GM23338 (cell line): ENCODE data around the gene SLC25A13. TPM values are rescaled to one million over a fixed set of nuclear protein-coding genes. Genes with fewer than 3 reads are reported as not detected.

Experiments used
- ATAC-seq: fragments of 200-7000 bp; cut with Tn5 transposase; 3 replicates; pipeline ENCODE4 v1.9.1; 2020
- DNase-seq: peaks from one replicate; pipeline ENCODE4 v3.0.0-alpha.2; 2015; ENCODE audit warnings: low spot score
- H2AFZ ChIP-seq: fragments of 200-600 bp; sonication (generic); 2 replicates; pipeline ENCODE4 v1.8.0; 2016; ENCODE audit warnings: antibody characterized with exemption, mild to moderate bottlenecking, moderate library complexity
- H3F3A ChIP-seq: fragments of 200-600 bp; sonication (generic); replicated peaks from 2 replicates; pipeline ENCODE4 v1.8.0; 2017; ENCODE audit warnings: antibody characterized with exemption, mixed run types, low read depth
- H3K27ac ChIP-seq: fragments of 200-600 bp; sonication (generic); 2 replicates; pipeline ENCODE4 v1.6.1; 2016; ENCODE audit warnings: low read depth
- H3K27me3 ChIP-seq: fragments of 200-600 bp; sonication (generic); 2 replicates; pipeline ENCODE4 v1.8.0; 2016; ENCODE audit warnings: mild to moderate bottlenecking, mixed run types, moderate library complexity; ENCODE audit not compliant: insufficient read depth
- H3K36me3 ChIP-seq: fragments of 200-600 bp; sonication (generic); 2 replicates; pipeline ENCODE4 v1.8.0; 2016; ENCODE audit warnings: mild to moderate bottlenecking; ENCODE audit not compliant: insufficient read depth
- H3K4me1 ChIP-seq: fragments of 200-600 bp; sonication (generic); 2 replicates; pipeline ENCODE4 v1.8.0; 2016; ENCODE audit warnings: mild to moderate bottlenecking, moderate library complexity; ENCODE audit not compliant: insufficient read depth
- H3K4me2 ChIP-seq: fragments of 200-600 bp; sonication (generic); 2 replicates; pipeline ENCODE4 v1.7.1; 2017; ENCODE audit warnings: mixed run types
- H3K4me3 ChIP-seq: fragments of 200-600 bp; sonication (generic); 2 replicates; pipeline ENCODE4 v1.6.1; 2016; ENCODE audit warnings: mixed run types
- H3K79me2 ChIP-seq: fragments of 200-600 bp; sonication (generic); replicated peaks from 2 replicates; pipeline ENCODE4 v1.8.0; 2017; ENCODE audit warnings: mild to moderate bottlenecking; ENCODE audit not compliant: insufficient read depth
- H3K9me2 ChIP-seq: fragments of 200-600 bp; sonication (generic); 2 replicates; pipeline ENCODE4 v1.8.0; 2017; ENCODE audit not compliant: insufficient read depth
- H4K20me1 ChIP-seq: fragments of 200-600 bp; sonication (generic); replicated peaks from 2 replicates; pipeline ENCODE4 v1.8.0; 2017; ENCODE audit warnings: mild to moderate bottlenecking; ENCODE audit not compliant: insufficient read depth
- H3K27ac Mint-ChIP-seq: 2 replicates; pipeline ENCODE4 v1.8.0; 2020; ENCODE audit warnings: inconsistent platforms, mild to moderate bottlenecking, moderate library complexity, mixed read lengths
- H3K27me3 Mint-ChIP-seq: 3 replicates; pipeline ENCODE4 v1.8.0; 2022; ENCODE audit warnings: low read depth, mild to moderate bottlenecking, moderate library complexity, mixed read lengths, inconsistent platforms; ENCODE audit not compliant: insufficient read depth, poor library complexity
- H3K36me3 Mint-ChIP-seq: 3 replicates; pipeline ENCODE4 v1.8.0; 2021; ENCODE audit warnings: low read depth, mild to moderate bottlenecking, inconsistent platforms, moderate library complexity, mixed read lengths
- H3K4me1 Mint-ChIP-seq: 3 replicates; pipeline ENCODE4 v1.8.0; 2020; ENCODE audit warnings: mild to moderate bottlenecking, inconsistent platforms, mixed read lengths
- H3K4me3 Mint-ChIP-seq: 3 replicates; pipeline ENCODE4 v1.8.0; 2021; ENCODE audit warnings: moderate library complexity, mild to moderate bottlenecking, inconsistent platforms, mixed read lengths
- H3K9me3 Mint-ChIP-seq: 3 replicates; pipeline ENCODE4 v1.8.0; 2020; ENCODE audit warnings: moderate library complexity, mild to moderate bottlenecking, inconsistent platforms, mixed read lengths
- CREB1 ChIP-seq: fragments of 250-450 bp; sonication (Bioruptor Pico); IDR thresholded peaks from 2 replicates; pipeline ENCODE4 v1.5.0; 2020; ENCODE audit warnings: low read depth, mild to moderate bottlenecking, moderate library complexity
- CTCF ChIP-seq, 2 experiments: fragments of 200-600 bp in 1 of 2; sonication (generic) in 1 of 2; conservative IDR thresholded peaks; 2 replicates each; pipeline versions ENCODE4 v1.5.1 to v1.6.1; 2016 to 2017; ENCODE audit warnings: antibody characterized with exemption in 2 of 2, low read depth in 2 of 2, mild to moderate bottlenecking in 2 of 2, moderate library complexity in 1 of 2
- ETS1 ChIP-seq: IDR thresholded peaks from 2 replicates; pipeline ENCODE4 v1.6.1; 2016; ENCODE audit warnings: antibody characterized with exemption
- EZH2 ChIP-seq: fragments of 200-600 bp; sonication (generic); IDR thresholded peaks from one replicate; pipeline ENCODE4 v1.8.0; 2017; ENCODE audit warnings: antibody characterized with exemption, mild to moderate bottlenecking, low read depth; ENCODE audit not compliant: unreplicated experiment
- EZH2phosphoT487 ChIP-seq: fragments of 200-600 bp; sonication (generic); IDR thresholded peaks from one replicate; pipeline ENCODE4 v1.8.1; 2018; ENCODE audit warnings: antibody characterized with exemption; ENCODE audit not compliant: unreplicated experiment
- JUNB ChIP-seq: IDR thresholded peaks from one replicate; pipeline ENCODE4 v1.6.1; 2016; ENCODE audit warnings: antibody characterized with exemption; ENCODE audit not compliant: unreplicated experiment
- NANOG ChIP-seq: IDR thresholded peaks from 2 replicates; pipeline ENCODE4 v1.6.1; 2016; ENCODE audit warnings: antibody characterized with exemption, borderline replicate concordance
- POLR2AphosphoS5 ChIP-seq: IDR thresholded peaks from 2 replicates; pipeline ENCODE4 v1.6.1; 2016; ENCODE audit warnings: antibody characterized with exemption, low read depth
- REST ChIP-seq: IDR thresholded peaks from one replicate; pipeline ENCODE4 v1.6.1; 2018; ENCODE audit warnings: antibody characterized with exemption; ENCODE audit not compliant: unreplicated experiment
- STAT1 ChIP-seq: IDR thresholded peaks from one replicate; pipeline ENCODE4 v1.6.1; 2016; ENCODE audit warnings: antibody characterized with exemption; ENCODE audit not compliant: unreplicated experiment
- ZNF114 ChIP-seq: fragments of 250-450 bp; sonication (Bioruptor Pico); IDR thresholded peaks from 2 replicates; pipeline ENCODE4 v1.5.0; 2020; ENCODE audit warnings: mild to moderate bottlenecking, moderate library complexity
- ZNF331 ChIP-seq: fragments of 250-450 bp; sonication (Bioruptor Pico); IDR thresholded peaks from 2 replicates; pipeline ENCODE4 v1.5.0; 2020; ENCODE audit warnings: low read depth, mild to moderate bottlenecking, moderate library complexity
- ZNF462 ChIP-seq: fragments of 250-450 bp; sonication (Bioruptor Pico); IDR thresholded peaks from 2 replicates; pipeline ENCODE4 v1.5.0; 2020; ENCODE audit warnings: mild to moderate bottlenecking, moderate library complexity
- polyA plus RNA-seq: library from polyadenylated mRNA; unstranded; fragments of >200 nt; fragmentation: Nextera tagmentation; extraction: Ambion mirVana; gene quantifications from 2 replicates; pipeline ENCODE4 v1.2.1, GENCODE V29; 2016
- total RNA-seq: library from RNA; depleted of rRNA; stranded (reverse); fragments of >200 nt; shearing (Covaris generic); gene quantifications from 2 replicates; pipeline ENCODE4 v1.2.3, GENCODE V29; 2014

The SLC25A13 gene
- total and polyA plus RNA-seq, 2 experiments from 2014 or later: 51.1 to 84.6 TPM

GRCh38 chr7:96205665-96206064 lies 116.2 kb downstream of the SLC25A13 start:
- TF ChIP-seq ETS1: no peak
- no peak for TF ChIP-seq EZH2phosphoT487
- no peak for TF ChIP-seq CTCF (conservative IDR thresholded peaks at IDR 0.05; ENCODE audit: low read depth in 2 of 2)
- no peak for TF ChIP-seq POLR2AphosphoS5
- TF ChIP-seq ZNF331 (CRISPR knock-in tag): no peak
- TF ChIP-seq ZNF114 (CRISPR knock-in tag): no peak
- TF ChIP-seq REST: no peak
- TF ChIP-seq NANOG: no peak
- TF ChIP-seq EZH2: no peak
- no peak for TF ChIP-seq CREB1
- TF ChIP-seq ZNF462 (CRISPR knock-in tag): no peak
- no peak for TF ChIP-seq JUNB
- no peak for TF ChIP-seq STAT1
- H3K27ac Mint-ChIP-seq: no peak overlapping the region
- H3K36me3 ChIP-seq: no peaks in the 10 kb centered on the region
- peaks cover 3% of the 10 kb centered on the region; the same call in 1 of the 3 replicates for H3K36me3 Mint-ChIP-seq
- H3K27ac ChIP-seq: no peak overlapping the region
- no peaks in the 10 kb centered on the region for H3K9me3 Mint-ChIP-seq
- no peaks in the 10 kb centered on the region for H3K27me3 Mint-ChIP-seq
- peaks cover 7% of the 10 kb centered on the region for H3K4me1 Mint-ChIP-seq
- ATAC-seq (no peak), DNase-seq (no peak)
- H3K9me2 ChIP-seq: no peaks in the 10 kb centered on the region
- H3K4me3 ChIP-seq: no peak overlapping the region
- H3F3A ChIP-seq: no peaks in the 10 kb centered on the region
- H3K27me3 ChIP-seq: no peaks in the 10 kb centered on the region
- H3K4me2 ChIP-seq: no peak overlapping the region
- no peak overlapping the region for H3K4me3 Mint-ChIP-seq
- H3K4me1 ChIP-seq: no peaks in the 10 kb centered on the region
- peaks cover 6% of the 10 kb centered on the region; the same call in 1 of the 2 replicates for H3K79me2 ChIP-seq
- H2AFZ ChIP-seq: no peak overlapping the region
- peaks cover 20% of the 10 kb centered on the region; the same call in 1 of the 2 replicates for H4K20me1 ChIP-seq
